CD14-positive monocyte (primary cell): ENCODE results near the gene KIF26B. TPM values are rescaled to one million over a fixed set of nuclear protein-coding genes. Genes with fewer than 3 reads are reported as not detected.

Experiments used
- DNase-seq, 3 donors: peaks; one replicate each; pipeline ENCODE4 v3.0.0-alpha.2; 2011 to 2022
- H2AFZ ChIP-seq: 2 replicates; pipeline ENCODE4 v1.6.0; 2012; ENCODE audit warnings: mild to moderate bottlenecking, low read depth, low read length, inconsistent platforms; ENCODE audit not compliant: insufficient read depth, poor library complexity, severe bottlenecking
- H3K27ac ChIP-seq, 2 donors: 1 replicate in 1 of 2; 2 replicates in 1 of 2; pipeline ENCODE4 v1.5.1; 2012 to 2013; ENCODE audit warnings: low read length in 2 of 2, control low read depth in 1 of 2, inconsistent platforms in 1 of 2, low read depth in 1 of 2, mild to moderate bottlenecking in 1 of 2
- H3K27me3 ChIP-seq, 2 donors: one replicate each; pipeline versions ENCODE4 v1.6.0 to v1.6.1; 2011 to 2013; ENCODE audit warnings: low read length in 2 of 2; ENCODE audit not compliant: control insufficient read depth in 2 of 2, insufficient read depth in 2 of 2
- H3K36me3 ChIP-seq, 2 donors: replicated peaks in 1 of 2; 1 replicate in 1 of 2; 2 replicates in 1 of 2; pipeline versions ENCODE4 v1.5.1 to v1.6.1; 2012 to 2013; ENCODE audit warnings: low read length in 2 of 2, control low read depth in 1 of 2, inconsistent platforms in 1 of 2, mild to moderate bottlenecking in 1 of 2; ENCODE audit not compliant: insufficient read depth in 2 of 2, control insufficient read depth in 1 of 2
- H3K4me1 ChIP-seq, 2 donors: 1 replicate in 1 of 2; 2 replicates in 1 of 2; pipeline versions ENCODE4 v1.5.1 to v1.6.1; 2012 to 2013; ENCODE audit warnings: low read length in 2 of 2, control low read depth in 1 of 2, inconsistent platforms in 1 of 2, mild to moderate bottlenecking in 1 of 2, moderate library complexity in 1 of 2; ENCODE audit not compliant: insufficient read depth in 2 of 2, control insufficient read depth in 1 of 2
- H3K4me2 ChIP-seq: replicated peaks from 2 replicates; pipeline ENCODE3; 2012; ENCODE audit warnings: low read length, moderate library complexity, mild to moderate bottlenecking; ENCODE audit not compliant: poor library complexity, severe bottlenecking; ENCODE audit errors: extremely low read depth
- H3K4me3 ChIP-seq, 3 experiments: fragments of 200-600 bp in 1 of 3; sonication (generic) in 1 of 3; replicated peaks in 1 of 3; 1 replicate in 2 of 3; 2 replicates in 1 of 3; pipeline ENCODE4 v1.5.1; 2011 to 2013; ENCODE audit warnings: low read length in 3 of 3, mild to moderate bottlenecking in 3 of 3, control low read depth in 2 of 3, low read depth in 2 of 3, inconsistent platforms in 1 of 3, moderate library complexity in 1 of 3
- H3K79me2 ChIP-seq: 2 replicates; pipeline ENCODE4 v1.6.0; 2012; ENCODE audit warnings: mild to moderate bottlenecking, control low read depth, inconsistent platforms, low read length, moderate library complexity; ENCODE audit not compliant: insufficient read depth
- H3K9ac ChIP-seq: 2 replicates; pipeline ENCODE4 v1.6.0; 2017; ENCODE audit warnings: low read length, mild to moderate bottlenecking; ENCODE audit not compliant: insufficient read depth, poor library complexity, severe bottlenecking
- H3K9me3 ChIP-seq, 2 donors: replicated peaks in 1 of 2; 1 replicate in 1 of 2; 2 replicates in 1 of 2; pipeline versions ENCODE4 v1.5.1 to v1.6.1; 2012 to 2013; ENCODE audit warnings: low read length in 2 of 2, control low read depth in 1 of 2; ENCODE audit not compliant: control insufficient read depth in 1 of 2, insufficient read depth in 1 of 2
- H4K20me1 ChIP-seq: 2 replicates; pipeline ENCODE4 v1.6.0; 2012; ENCODE audit warnings: mild to moderate bottlenecking, low read length, control low read depth, moderate library complexity; ENCODE audit not compliant: insufficient read depth
- H3K27ac Mint-ChIP-seq, 7 donors: one replicate each; pipeline ENCODE4 v1.8.0; 2020; ENCODE audit warnings: mild to moderate bottlenecking in 7 of 7, mixed read lengths in 7 of 7, moderate library complexity in 6 of 7, inconsistent platforms in 2 of 7
- H3K27me3 Mint-ChIP-seq, 3 donors: one replicate each; pipeline ENCODE4 v1.8.0; 2021 to 2022; ENCODE audit warnings: low read depth in 3 of 3, mild to moderate bottlenecking in 3 of 3, mixed read lengths in 3 of 3, moderate library complexity in 3 of 3, inconsistent platforms in 1 of 3
- H3K36me3 Mint-ChIP-seq, 2 donors: one replicate each; pipeline ENCODE4 v1.8.0; 2020; ENCODE audit warnings: mixed read lengths in 2 of 2, inconsistent platforms in 1 of 2, mild to moderate bottlenecking in 1 of 2
- H3K4me1 Mint-ChIP-seq: one replicate; pipeline ENCODE4 v1.8.0; 2020; ENCODE audit warnings: mild to moderate bottlenecking, mixed read lengths
- H3K4me3 Mint-ChIP-seq, 2 donors: one replicate each; pipeline ENCODE4 v1.8.0; 2020; ENCODE audit warnings: mild to moderate bottlenecking in 2 of 2, mixed read lengths in 2 of 2, moderate library complexity in 1 of 2
- H3K9me3 Mint-ChIP-seq, 7 donors: one replicate each; pipeline ENCODE4 v1.8.0; 2020 to 2022; ENCODE audit warnings: mixed read lengths in 7 of 7, mild to moderate bottlenecking in 6 of 7, moderate library complexity in 6 of 7, inconsistent platforms in 2 of 7
- WGBS: methylation state at CpG from one replicate; pipeline ENCODE4 v1.1.5; 2013; ENCODE audit warnings: missing lambda C conversion rate; ENCODE audit not compliant: insufficient coverage; 5-methylcytosine and 5-hydroxymethylcytosine counted together
- intact Hi-C, 2 donors: fragments of 100-400 bp; cut with micrococcal nuclease; formaldehyde crosslinking; loops; one replicate each; pipeline versions ENCODE4 v1.15.0 to v1.15.1; 2023
- polyA plus RNA-seq, 3 donors: library from polyadenylated mRNA; depleted of rRNA in 1 of 3; unstranded in 2 of 3; stranded (reverse) in 1 of 3; fragments of 300-500 nt in 2 of 3; fragments of >200 nt in 1 of 3; fragmentation: Illumina TruSeq in 2 of 3; gene quantifications; 1 replicate in 2 of 3; 2 replicates in 1 of 3; pipeline ENCODE4 v1.2.3, GENCODE V29; 2012 to 2021
- TF ChIP-seq, protein P1 (sequence below): fragments of 200-600 bp; IDR thresholded peaks from one replicate; pipeline ENCODE4 v1.8.0; 2022; ENCODE audit warnings: antibody characterized with exemption, mild to moderate bottlenecking

The KIF26B gene
- polyA plus RNA-seq, 3 donors, result 0.01 to 0.05 TPM; not detected in 1

- H3K4me3 ChIP-seq, result no peak overlapping the region
- H3K4me1 ChIP-seq, result peaks cover 19 to 20% of the 10 kb centered on the region in 2 donors
- no peak overlapping the region for H3K9ac ChIP-seq
- no peaks in the 10 kb centered on the region for H3K27me3 ChIP-seq
- no peak overlapping the region for H2AFZ ChIP-seq
- no peaks in the 10 kb centered on the region for H3K36me3 ChIP-seq
- no CpG with 5 or more reads among the region's 2 CpGs for WGBS
- H3K4me1 Mint-ChIP-seq, result peaks cover 29% of the 10 kb centered on the region
- H3K27me3 Mint-ChIP-seq, result peaks cover 6 to 17% (median 9%) of the 10 kb centered on the region in 3 donors
- H3K9me3 Mint-ChIP-seq, result peaks cover 4 to 9% (median 8%) of the 10 kb centered on the region in 7 donors
- no peak overlapping the region for H3K27ac Mint-ChIP-seq
- no peaks in the 10 kb centered on the region for H3K36me3 Mint-ChIP-seq
- peaks cover 0 to 3% of the 10 kb centered on the region in 2 donors for H3K9me3 ChIP-seq
- no peak for DNase-seq
- no peaks in the 10 kb centered on the region for H4K20me1 ChIP-seq
- TF ChIP-seq, protein P1, sequence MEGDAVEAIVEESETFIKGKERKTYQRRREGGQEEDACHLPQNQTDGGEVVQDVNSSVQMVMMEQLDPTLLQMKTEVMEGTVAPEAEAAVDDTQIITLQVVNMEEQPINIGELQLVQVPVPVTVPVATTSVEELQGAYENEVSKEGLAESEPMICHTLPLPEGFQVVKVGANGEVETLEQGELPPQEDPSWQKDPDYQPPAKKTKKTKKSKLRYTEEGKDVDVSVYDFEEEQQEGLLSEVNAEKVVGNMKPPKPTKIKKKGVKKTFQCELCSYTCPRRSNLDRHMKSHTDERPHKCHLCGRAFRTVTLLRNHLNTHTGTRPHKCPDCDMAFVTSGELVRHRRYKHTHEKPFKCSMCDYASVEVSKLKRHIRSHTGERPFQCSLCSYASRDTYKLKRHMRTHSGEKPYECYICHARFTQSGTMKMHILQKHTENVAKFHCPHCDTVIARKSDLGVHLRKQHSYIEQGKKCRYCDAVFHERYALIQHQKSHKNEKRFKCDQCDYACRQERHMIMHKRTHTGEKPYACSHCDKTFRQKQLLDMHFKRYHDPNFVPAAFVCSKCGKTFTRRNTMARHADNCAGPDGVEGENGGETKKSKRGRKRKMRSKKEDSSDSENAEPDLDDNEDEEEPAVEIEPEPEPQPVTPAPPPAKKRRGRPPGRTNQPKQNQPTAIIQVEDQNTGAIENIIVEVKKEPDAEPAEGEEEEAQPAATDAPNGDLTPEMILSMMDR, result no peak
- H3K27ac ChIP-seq, result no peak overlapping the region
- H3K79me2 ChIP-seq, result no peaks in the 10 kb centered on the region
- no peak overlapping the region for H3K4me3 Mint-ChIP-seq
- intact Hi-C loops, result no loop called here
- H3K4me2 ChIP-seq, result no peak overlapping the region
Observed at GRCh38 chr1:245172829-245173228, 18.0 kb downstream of the KIF26B start.

GRCh38 chr1:245173446-245174211 is 18.8 kb downstream of the KIF26B start:
- Histone ChIP-seq H3K9me3 (peaks cover 0 to 3% of the 10 kb centered on the region in 2 donors), H3K79me2 (no peaks in the 10 kb centered on the region), H3K27me3 (no peaks in the 10 kb centered on the region), H3K9ac (no peak overlapping the region), H3K4me3 (no peak overlapping the region), H3K4me2 (no peak overlapping the region), H4K20me1 (no peaks in the 10 kb centered on the region), H2AFZ (no peak overlapping the region), H3K27ac (no peak overlapping the region), H3K36me3 (no peaks in the 10 kb centered on the region), H3K4me1 (peaks cover 12 to 13% of the 10 kb centered on the region in 2 donors)
- Mint-ChIP-seq H3K4me3 (no peak overlapping the region), H3K36me3 (no peaks in the 10 kb centered on the region), H3K27ac (no peak overlapping the region), H3K27me3 (peaks cover 7 to 21% (median 11%) of the 10 kb centered on the region in 3 donors), H3K9me3 (peaks cover 4 to 9% (median 7%) of the 10 kb centered on the region in 7 donors), H3K4me1 (peaks cover 21% of the 10 kb centered on the region)
- TF ChIP-seq, protein P1, result no peak
- intact Hi-C loops, result no loop called here
- no peak for DNase-seq
- 97% methylated on average over 12 of the region's 21 CpGs for WGBS
